Kidney (tissue), 14 donors: ENCODE data around the gene PTPRU. TPM values are rescaled to one million over a fixed set of nuclear protein-coding genes. Genes with fewer than 3 reads are reported as not detected.

Experiments
- DNase-seq, 5 donors: peaks; one replicate each; pipeline ENCODE4 v3.0.0-alpha.2; 2013 to 2020
- FAIRE-seq: peaks from 2 replicates; lab custom pipeline; 2012; peaks lifted over from hg19 to GRCh38; lab: Jason Lieb, UNC
- H3K27ac ChIP-seq, 2 donors: one replicate each; pipeline ENCODE4 v1.7.0; 2013; ENCODE audit warnings: low read depth in 2 of 2, low read length in 2 of 2, inconsistent platforms in 1 of 2
- H3K27me3 ChIP-seq: one replicate; pipeline ENCODE4 v1.7.1; 2013; ENCODE audit warnings: low read length, inconsistent platforms; ENCODE audit not compliant: control insufficient read depth, insufficient read depth
- H3K36me3 ChIP-seq, 3 donors: one replicate each; pipeline versions ENCODE4 v1.7.0 to v1.7.1; 2013; ENCODE audit warnings: low read length in 3 of 3, control low read depth in 1 of 3, inconsistent platforms in 1 of 3; ENCODE audit not compliant: insufficient read depth in 3 of 3, control insufficient read depth in 2 of 3
- H3K4me1 ChIP-seq, 3 donors: one replicate each; pipeline versions ENCODE4 v1.7.0 to v1.7.1; 2013; ENCODE audit warnings: low read length in 3 of 3, inconsistent platforms in 1 of 3, low read depth in 1 of 3; ENCODE audit not compliant: control insufficient read depth in 2 of 3, insufficient read depth in 2 of 3
- H3K4me3 ChIP-seq, 3 donors: one replicate each; pipeline versions ENCODE4 v1.7.0 to v1.8.1; 2013; ENCODE audit warnings: low read length in 3 of 3, control low read depth in 1 of 3, inconsistent platforms in 1 of 3
- H3K9ac ChIP-seq, 3 donors: one replicate each; pipeline versions ENCODE4 v1.7.0 to v1.7.1; 2013; ENCODE audit warnings: low read length in 3 of 3, control low read depth in 1 of 3, inconsistent platforms in 1 of 3
- H3K9me3 ChIP-seq, 3 donors: one replicate each; pipeline versions ENCODE4 v1.7.0 to v1.7.1; 2013; ENCODE audit warnings: low read length in 3 of 3, control low read depth in 1 of 3, inconsistent platforms in 1 of 3; ENCODE audit not compliant: control insufficient read depth in 2 of 3, insufficient read depth in 1 of 3
- intact Hi-C: fragments of 100-400 bp; cut with DNase I; formaldehyde crosslinking; loops from one replicate; pipeline ENCODE4 v1.11.1; 2022
- polyA plus RNA-seq: library from polyadenylated mRNA; stranded (reverse); fragments of 350-450 nt; fragmentation: Illumina TruSeq; extraction: RNeasy Lipid Tissue Mini Kit (QIAGEN cat#74804); gene quantifications from one replicate; pipeline ENCODE4 v1.2.3, GENCODE V29; 2014; ENCODE audit warnings: low read depth, low replicate concordance; ENCODE audit not compliant: insufficient read depth
- total RNA-seq: library from RNA; stranded (reverse); fragmentation: NEBNext Ultra II Directional; extraction: Animal tissue kit (Norgen Biotek cat#: 25700); gene quantifications from one replicate; pipeline ENCODE4 v1.2.1, GENCODE V29; 2021
- TF ChIP-seq, protein P1 (sequence below): IDR thresholded peaks from 3 replicates; pipeline ENCODE4 v1.5.1; 2012; ENCODE audit warnings: mild to moderate bottlenecking, moderate library complexity, borderline replicate concordance; ENCODE audit not compliant: insufficient read depth; ENCODE audit errors: extremely low read depth
- donor health status: control.
- donor health status: control.
- donor health status: control.
- donor health status: control.
- donor health status: control.
- donor health status: DM: yes; HTN: yes; CAD: no.
- donor health status: Normal renal cell carcinoma (clear cell type).

PTPRU gene
- total and polyA plus RNA-seq, 2 donors from 2014 or later: 3.7 to 53.6 TPM

DNA sequence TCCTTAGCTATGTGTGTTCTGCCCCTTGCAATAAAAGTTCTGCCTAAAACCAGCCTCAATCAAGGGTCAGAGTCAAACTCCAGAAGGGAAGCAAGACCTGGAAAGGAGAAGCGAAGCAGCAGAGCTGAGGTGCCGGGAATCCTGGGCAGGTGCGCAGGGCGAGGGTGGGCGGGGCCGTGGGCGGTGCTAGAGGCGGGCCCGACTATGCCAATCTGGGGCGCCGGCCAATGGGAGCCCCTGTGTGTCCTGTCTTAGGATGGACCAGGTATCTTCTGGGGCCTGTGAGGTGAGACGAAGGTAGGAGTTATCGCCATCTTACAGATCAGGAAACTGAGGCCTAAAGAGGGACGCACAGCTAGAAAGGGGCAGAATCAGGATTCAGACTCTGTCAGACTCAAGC is 120.3 kb downstream of the PTPRU start:
- intact Hi-C loops: no loop called here
- Histone ChIP-seq H3K4me3 (no peak overlapping the region), H3K27ac (no peak overlapping the region), H3K36me3 (no peaks in the 10 kb centered on the region), H3K27me3 (no peaks in the 10 kb centered on the region), H3K9ac (no peak overlapping the region), H3K9me3 (no peaks in the 10 kb centered on the region), H3K4me1 (no peaks in the 10 kb centered on the region)
- DNase-seq (no peak), FAIRE-seq (no peak)
- TF ChIP-seq, protein P1, sequence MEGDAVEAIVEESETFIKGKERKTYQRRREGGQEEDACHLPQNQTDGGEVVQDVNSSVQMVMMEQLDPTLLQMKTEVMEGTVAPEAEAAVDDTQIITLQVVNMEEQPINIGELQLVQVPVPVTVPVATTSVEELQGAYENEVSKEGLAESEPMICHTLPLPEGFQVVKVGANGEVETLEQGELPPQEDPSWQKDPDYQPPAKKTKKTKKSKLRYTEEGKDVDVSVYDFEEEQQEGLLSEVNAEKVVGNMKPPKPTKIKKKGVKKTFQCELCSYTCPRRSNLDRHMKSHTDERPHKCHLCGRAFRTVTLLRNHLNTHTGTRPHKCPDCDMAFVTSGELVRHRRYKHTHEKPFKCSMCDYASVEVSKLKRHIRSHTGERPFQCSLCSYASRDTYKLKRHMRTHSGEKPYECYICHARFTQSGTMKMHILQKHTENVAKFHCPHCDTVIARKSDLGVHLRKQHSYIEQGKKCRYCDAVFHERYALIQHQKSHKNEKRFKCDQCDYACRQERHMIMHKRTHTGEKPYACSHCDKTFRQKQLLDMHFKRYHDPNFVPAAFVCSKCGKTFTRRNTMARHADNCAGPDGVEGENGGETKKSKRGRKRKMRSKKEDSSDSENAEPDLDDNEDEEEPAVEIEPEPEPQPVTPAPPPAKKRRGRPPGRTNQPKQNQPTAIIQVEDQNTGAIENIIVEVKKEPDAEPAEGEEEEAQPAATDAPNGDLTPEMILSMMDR: no peak

DNA sequence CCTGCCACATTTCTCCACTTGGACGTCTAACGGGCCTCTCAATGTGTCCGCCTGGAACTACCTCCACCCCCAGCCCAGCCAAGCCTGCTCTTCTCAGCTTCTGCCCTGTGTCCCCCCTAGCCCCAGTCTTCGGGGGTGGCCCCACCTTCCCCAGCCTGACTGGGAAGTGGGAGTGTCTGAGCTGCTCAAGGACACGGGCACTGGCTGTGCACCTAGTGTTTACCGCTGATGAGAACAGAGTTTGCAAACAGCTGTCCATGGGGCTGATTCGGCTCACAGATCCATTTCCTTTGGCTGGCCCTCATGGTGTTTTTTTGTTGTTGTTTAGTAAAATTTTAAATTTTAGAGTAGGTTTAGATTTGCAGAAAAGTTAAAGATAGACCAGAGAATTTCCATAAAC is 121.1 kb downstream of the PTPRU start:
- Histone ChIP-seq H3K9me3 (no peaks in the 10 kb centered on the region), H3K9ac (no peak overlapping the region), H3K36me3 (no peaks in the 10 kb centered on the region), H3K4me1 (no peaks in the 10 kb centered on the region), H3K27ac (no peak overlapping the region), H3K27me3 (no peaks in the 10 kb centered on the region), H3K4me3 (no peak overlapping the region)
- FAIRE-seq (no peak), DNase-seq (no peak)
- TF ChIP-seq, protein P1: no peak
- intact Hi-C loops: no loop called here

DNA sequence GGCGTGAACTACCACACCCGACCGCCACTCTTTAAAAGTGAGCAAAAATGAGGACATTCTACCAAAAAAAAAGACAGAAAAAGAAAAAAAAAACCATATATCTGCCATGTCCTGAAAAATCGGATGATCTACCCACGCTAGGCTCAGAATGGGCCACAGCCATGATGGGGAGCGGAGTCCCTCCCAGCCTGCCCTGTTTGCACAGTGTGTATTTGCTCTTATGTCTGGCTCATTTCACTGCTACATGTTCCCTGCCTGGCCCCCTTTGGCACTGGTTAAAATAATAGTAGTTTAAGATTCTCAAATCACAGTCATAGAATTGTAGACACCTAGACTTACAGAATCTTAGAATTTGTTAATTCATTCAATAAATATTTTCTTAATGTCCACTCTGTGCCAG is 121.9 kb downstream of the PTPRU start:
- Histone ChIP-seq H3K36me3 (no peaks in the 10 kb centered on the region), H3K9me3 (no peaks in the 10 kb centered on the region), H3K27me3 (no peaks in the 10 kb centered on the region), H3K27ac (no peak overlapping the region), H3K4me1 (no peaks in the 10 kb centered on the region), H3K9ac (no peak overlapping the region), H3K4me3 (no peak overlapping the region)
- FAIRE-seq (no peak), DNase-seq (no peak)
- TF ChIP-seq, protein P1: no peak
- intact Hi-C loops: no loop called here

DNA sequence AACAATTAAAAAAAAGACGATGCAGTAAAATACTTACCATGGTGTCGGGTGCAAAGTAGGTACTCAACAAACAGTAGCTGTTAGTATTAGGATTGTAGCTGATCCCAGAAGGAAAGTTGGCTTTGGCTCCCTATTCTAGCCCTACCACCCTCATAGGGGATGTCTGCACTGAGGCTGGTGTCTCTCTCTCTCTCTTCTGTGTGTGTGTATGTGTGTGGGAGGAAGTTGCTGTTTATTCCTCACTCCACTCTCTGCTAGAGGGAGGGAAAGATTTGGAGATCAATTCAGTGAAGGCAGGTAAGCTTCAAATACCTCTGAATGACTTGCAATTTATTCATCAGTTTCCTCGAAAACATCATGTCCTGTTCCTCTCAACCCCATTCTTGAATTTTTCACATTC is 124.4 kb downstream of the PTPRU start:
- Histone ChIP-seq H3K36me3 (no peaks in the 10 kb centered on the region), H3K27ac (no peak overlapping the region), H3K9ac (no peak overlapping the region), H3K4me3 (no peak overlapping the region), H3K9me3 (no peaks in the 10 kb centered on the region), H3K27me3 (no peaks in the 10 kb centered on the region), H3K4me1 (no peaks in the 10 kb centered on the region)
- FAIRE-seq: no peak
- TF ChIP-seq, protein P1: no peak
- intact Hi-C loops: no loop called here
- DNase-seq: no peak
